ENCODE data around the gene HMGN5.

HMGN5 gene

GRCh38 chrX:81174286-81174685 lies 27.4 kb downstream of the HMGN5 start:
- TF ChIP-seq EZH2 (IDR thresholded peaks at IDR 0.05; ENCODE audit: borderline replicate concordance, low read length) (no peak), CTCF (IDR thresholded peaks at IDR 0.05; ENCODE audit: low read length) (no peak; the same call in 1 of the 2 replicates)
- Histone ChIP-seq H3K9me2 (ENCODE audit: low read depth, low read length) (no peaks in the 10 kb centered on the region), H3F3A (ENCODE audit: insufficient read depth, low read length) (no peaks in the 10 kb centered on the region)

GRCh38 chrX:81168391-81168790 lies 33.3 kb downstream of the HMGN5 start:
- Histone ChIP-seq H3K27me3 (ENCODE audit: insufficient read depth, low read length) (no peaks in the 10 kb centered on the region), H3K79me2 (ENCODE audit: insufficient read depth, low read length) (no peaks in the 10 kb centered on the region), H2AFZ (ENCODE audit: low read length) (no peak overlapping the region), H3K4me2 (ENCODE audit: low read length) (no peak overlapping the region), H3K9ac (ENCODE audit: low read length) (no peak overlapping the region), H3K4me3 (ENCODE audit: low read depth, low read length, poor library complexity, severe bottlenecking) (no peak overlapping the region), H3K9me3 (ENCODE audit: low read length) (no peaks in the 10 kb centered on the region), H3K9me2 (ENCODE audit: low read depth, low read length) (no peaks in the 10 kb centered on the region), H4K20me1 (ENCODE audit: insufficient read depth, low read length) (no peaks in the 10 kb centered on the region), H3K27ac (ENCODE audit: low read depth, low read length, poor library complexity, severe bottlenecking) (no peak overlapping the region), H3F3A (ENCODE audit: insufficient read depth, low read length) (no peaks in the 10 kb centered on the region), H3K36me3 (ENCODE audit: insufficient read depth, low read length) (no peaks in the 10 kb centered on the region), H3K4me1 (ENCODE audit: insufficient read depth, low read length, severe bottlenecking) (no peaks in the 10 kb centered on the region)
- no peak for TF ChIP-seq EZH2 (IDR thresholded peaks at IDR 0.05; ENCODE audit: borderline replicate concordance, low read length)

More at GRCh38 chrX:81174286-81174685, 27.4 kb downstream of the HMGN5 start:
- H3K36me3 ChIP-seq (ENCODE audit: insufficient read depth, low read length) = no peaks in the 10 kb centered on the region
- no peak overlapping the region for H2AFZ ChIP-seq (ENCODE audit: low read length)
- no peak overlapping the region for H3K9ac ChIP-seq (ENCODE audit: low read length)
- no peaks in the 10 kb centered on the region for H3K9me3 ChIP-seq (ENCODE audit: low read length)
- H3K79me2 ChIP-seq (ENCODE audit: insufficient read depth, low read length) = no peaks in the 10 kb centered on the region
- H4K20me1 ChIP-seq (ENCODE audit: insufficient read depth, low read length) = no peaks in the 10 kb centered on the region
- no peak overlapping the region for H3K27ac ChIP-seq (ENCODE audit: low read depth, low read length, poor library complexity, severe bottlenecking)
- no peaks in the 10 kb centered on the region for H3K4me1 ChIP-seq (ENCODE audit: insufficient read depth, low read length, severe bottlenecking)
- H3K4me3 ChIP-seq (ENCODE audit: low read depth, low read length, poor library complexity, severe bottlenecking) = no peak overlapping the region
- H3K27me3 ChIP-seq (ENCODE audit: insufficient read depth, low read length) = no peaks in the 10 kb centered on the region
- H3K4me2 ChIP-seq (ENCODE audit: low read length) = no peak overlapping the region

- Histone ChIP-seq H2AFZ (ENCODE audit: low read length) (peak overlapping the region; percentile 95), H3K36me3 (ENCODE audit: insufficient read depth, low read length) (no peaks in the 10 kb centered on the region), H3K27me3 (ENCODE audit: insufficient read depth, low read length) (no peaks in the 10 kb centered on the region), H3K27ac (ENCODE audit: low read depth, low read length, poor library complexity, severe bottlenecking) (no peak overlapping the region), H3K79me2 (ENCODE audit: insufficient read depth, low read length) (no peaks in the 10 kb centered on the region), H3K9ac (ENCODE audit: low read length) (peak overlapping the region; percentile 72), H3K9me2 (ENCODE audit: low read depth, low read length) (no peaks in the 10 kb centered on the region), H3F3A (ENCODE audit: insufficient read depth, low read length) (no peaks in the 10 kb centered on the region), H3K4me2 (ENCODE audit: low read length) (peak overlapping the region; percentile 95), H4K20me1 (ENCODE audit: insufficient read depth, low read length) (no peaks in the 10 kb centered on the region), H3K4me3 (ENCODE audit: low read depth, low read length, poor library complexity, severe bottlenecking) (peak overlapping the region; percentile 68), H3K9me3 (ENCODE audit: low read length) (no peaks in the 10 kb centered on the region), H3K4me1 (ENCODE audit: insufficient read depth, low read length, severe bottlenecking) (peaks cover 22% of the 10 kb centered on the region)
- TF ChIP-seq CTCF (IDR thresholded peaks at IDR 0.05; ENCODE audit: low read length) (no peak), EZH2 (IDR thresholded peaks at IDR 0.05; ENCODE audit: borderline replicate concordance, low read length) (no peak)
Observed at GRCh38 chrX:81121513-81122363, 80.0 kb downstream of the HMGN5 start.
